ENCODE results near the gene TMEM132E.

The TMEM132E gene

DNA sequence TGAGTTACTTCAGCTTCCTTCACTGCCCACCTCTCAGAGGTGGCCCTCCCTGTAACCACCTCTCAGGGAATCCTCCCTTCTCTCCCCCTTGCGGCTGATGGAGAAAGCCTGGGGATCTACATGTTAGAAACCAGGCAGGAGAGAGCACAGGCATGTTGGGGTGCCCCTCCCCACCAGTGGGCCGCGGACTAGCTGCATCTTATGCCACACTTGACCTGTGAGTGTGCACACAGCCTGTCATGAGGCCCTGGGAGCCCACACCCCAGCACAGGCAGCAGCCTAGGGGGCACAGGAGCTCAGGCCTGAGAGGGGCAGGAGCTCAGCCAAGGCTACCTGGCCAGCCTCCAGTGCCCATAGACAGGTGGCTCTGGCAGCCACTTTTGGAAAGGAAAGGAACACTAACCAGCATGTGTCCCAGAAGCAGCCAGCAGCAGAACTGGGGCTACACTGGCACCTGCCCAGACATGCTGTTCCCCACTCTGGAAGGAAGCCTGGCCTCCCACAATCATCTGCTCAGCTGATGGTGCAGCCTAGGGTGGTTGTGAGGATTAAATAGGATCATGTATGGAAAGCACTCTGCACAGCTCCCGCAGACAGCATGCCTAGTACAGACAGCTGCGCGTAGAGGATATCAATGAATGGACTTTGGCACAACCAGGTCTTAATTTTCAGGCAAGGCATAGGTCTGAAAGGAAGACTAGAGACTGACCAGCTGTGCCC, 60.5 kb downstream of the TMEM132E start:
- H3K4me3 Mint-ChIP-seq, result no peak overlapping the region
- DNase-seq, result no peak
- no peak for ATAC-seq (replicated peaks)
- H3K27me3 Mint-ChIP-seq, result peaks cover 54 to 70% of the 10 kb centered on the region in 2 donors
- H3K4me1 Mint-ChIP-seq, result peaks cover 7 to 17% of the 10 kb centered on the region in 2 donors
- H3K27ac Mint-ChIP-seq, result no peak overlapping the region
- no peaks in the 10 kb centered on the region for H3K9me3 Mint-ChIP-seq
- H3K36me3 Mint-ChIP-seq, result no peaks in the 10 kb centered on the region

GRCh38 chr17:34641368-34641767, 62.0 kb downstream of the TMEM132E start:
- ATAC-seq (replicated peaks) (no peak), DNase-seq (no peak)
- H3K27ac Mint-ChIP-seq, result no peak overlapping the region
- no peaks in the 10 kb centered on the region for H3K9me3 Mint-ChIP-seq
- H3K4me1 Mint-ChIP-seq, result peaks cover 7 to 17% of the 10 kb centered on the region in 2 donors
- no peak overlapping the region for H3K4me3 Mint-ChIP-seq
- no peaks in the 10 kb centered on the region for H3K36me3 Mint-ChIP-seq
- H3K27me3 Mint-ChIP-seq, result peaks cover 56 to 65% of the 10 kb centered on the region in 2 donors

DNA sequence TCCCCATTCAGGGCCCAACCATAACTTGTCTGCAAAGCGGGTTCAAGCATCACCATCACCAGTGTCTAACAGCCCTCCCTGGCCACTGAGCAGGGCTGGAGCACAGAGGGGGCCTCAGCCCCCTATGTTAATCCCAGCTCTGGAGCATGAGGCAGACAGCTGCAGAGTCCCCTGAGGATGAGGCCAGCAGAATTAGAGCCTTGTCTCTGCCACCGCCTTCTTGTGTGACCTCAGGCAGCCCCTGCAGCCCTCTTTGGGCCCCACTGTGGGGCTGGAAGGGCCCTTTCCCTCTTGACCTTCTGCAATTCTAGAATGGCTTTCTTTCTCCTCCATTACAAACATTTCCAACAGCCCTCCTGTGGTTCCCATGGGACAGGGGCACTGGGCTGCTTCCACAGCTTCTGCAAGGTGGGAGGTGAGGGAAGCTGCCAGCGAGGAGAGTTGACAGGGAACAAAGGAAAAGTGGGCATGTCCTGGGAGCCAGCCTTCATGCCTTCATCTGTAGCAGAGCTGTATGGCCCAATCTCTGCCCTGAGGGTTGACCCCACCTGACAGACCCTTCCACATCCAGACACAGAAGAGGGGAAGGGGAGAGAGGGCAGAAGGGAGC, 65.7 kb downstream of the TMEM132E start:
- ATAC-seq (replicated peaks) (no peak), DNase-seq (no peak)
- Mint-ChIP-seq H3K4me3 (no peak overlapping the region), H3K27ac (no peak overlapping the region), H3K27me3 (peaks cover 35 to 36% of the 10 kb centered on the region in 2 donors), H3K36me3 (no peaks in the 10 kb centered on the region), H3K9me3 (no peaks in the 10 kb centered on the region), H3K4me1 (no peaks in the 10 kb centered on the region)

DNA sequence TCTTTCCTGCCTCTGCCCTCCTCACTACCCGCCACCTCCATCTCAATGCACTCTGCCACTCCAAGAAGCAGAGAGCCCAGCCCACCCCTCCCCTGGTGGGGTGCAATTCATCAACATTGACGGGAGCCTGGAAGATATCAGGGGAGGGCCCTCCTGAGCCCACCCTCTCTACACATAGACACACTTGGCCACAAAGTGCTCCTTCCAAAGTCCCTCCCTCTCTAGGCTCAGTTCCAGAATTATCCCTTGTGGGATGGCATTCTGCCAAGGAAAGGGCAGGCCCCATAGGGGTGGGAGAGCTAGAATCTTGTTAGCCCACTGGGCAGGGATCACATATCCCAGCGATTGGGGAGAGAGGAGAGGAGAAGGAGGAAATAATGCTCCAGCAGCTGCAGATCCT, 66.2 kb downstream of the TMEM132E start:
- DNase-seq (no peak), ATAC-seq (replicated peaks) (no peak)
- Mint-ChIP-seq H3K27me3 (peaks cover 30% of the 10 kb centered on the region in 2 donors), H3K4me3 (no peak overlapping the region), H3K9me3 (no peaks in the 10 kb centered on the region), H3K36me3 (no peaks in the 10 kb centered on the region), H3K27ac (no peak overlapping the region), H3K4me1 (no peaks in the 10 kb centered on the region)

DNA sequence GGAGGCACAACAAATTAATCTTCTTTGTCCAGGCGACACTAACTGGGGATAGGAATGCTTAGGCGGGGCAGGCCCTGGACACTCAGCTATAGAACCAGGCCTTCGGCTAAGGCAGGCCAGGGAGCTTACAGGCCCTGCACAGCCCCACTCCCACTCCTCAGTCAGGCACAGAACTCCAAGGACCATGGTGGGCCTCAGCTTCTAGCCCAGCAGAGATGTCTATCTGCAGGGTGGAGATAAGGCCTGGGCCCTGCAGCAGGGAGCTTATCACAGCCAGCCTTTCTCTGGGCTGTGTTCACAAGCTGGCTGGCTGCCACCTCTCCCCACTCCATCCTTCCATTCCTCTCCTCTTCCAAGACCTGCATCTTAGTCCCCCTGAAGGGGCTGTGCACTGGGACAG, 68.1 kb downstream of the TMEM132E start:
- Mint-ChIP-seq H3K4me1 (no peaks in the 10 kb centered on the region), H3K27me3 (peaks cover 29% of the 10 kb centered on the region in 2 donors), H3K9me3 (no peaks in the 10 kb centered on the region), H3K4me3 (no peak overlapping the region), H3K36me3 (no peaks in the 10 kb centered on the region), H3K27ac (no peak overlapping the region)
- DNase-seq (no peak), ATAC-seq (replicated peaks) (no peak)

- H3K9me3 Mint-ChIP-seq, result no peaks in the 10 kb centered on the region
- H3K4me1 Mint-ChIP-seq, result peaks cover 0 to 2% of the 10 kb centered on the region in 2 donors
- H3K27me3 Mint-ChIP-seq, result peaks cover 27 to 34% of the 10 kb centered on the region in 2 donors
- H3K27ac Mint-ChIP-seq, result no peak overlapping the region
- ATAC-seq (replicated peaks), result no peak
- H3K4me3 Mint-ChIP-seq, result no peak overlapping the region
- H3K36me3 Mint-ChIP-seq, result no peaks in the 10 kb centered on the region
- no peak for DNase-seq
Observed at GRCh38 chr17:34650051-34650750, 70.8 kb downstream of the TMEM132E start.

DNA sequence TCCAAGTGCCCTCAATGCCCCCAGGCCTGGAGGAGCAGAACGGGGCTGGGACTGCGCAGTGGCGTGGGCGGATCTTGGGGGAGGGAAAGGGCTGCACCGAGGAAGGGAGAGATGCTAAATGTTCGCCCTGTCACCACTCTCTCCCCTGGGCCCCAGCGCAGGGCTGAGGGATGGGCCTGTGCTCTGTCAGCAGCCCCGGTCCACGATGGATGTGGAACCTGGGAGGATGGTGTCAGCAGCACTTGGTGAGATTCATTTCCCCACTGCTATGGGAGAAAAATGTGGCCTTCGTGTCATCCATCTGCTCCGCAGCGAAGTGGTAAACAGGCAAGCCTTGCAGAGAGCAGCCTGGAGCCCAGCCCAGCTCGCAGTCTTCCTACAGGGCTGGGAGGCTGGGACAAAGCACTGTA, 72.0 kb downstream of the TMEM132E start:
- Mint-ChIP-seq H3K4me3 (no peak overlapping the region), H3K36me3 (no peaks in the 10 kb centered on the region), H3K27ac (no peak overlapping the region), H3K4me1 (peaks cover 0 to 2% of the 10 kb centered on the region in 2 donors), H3K9me3 (no peaks in the 10 kb centered on the region), H3K27me3 (peaks cover 18 to 26% of the 10 kb centered on the region in 2 donors)
- ATAC-seq (replicated peaks) (no peak), DNase-seq (no peak)

GRCh38 chr17:34652021-34652555, 72.7 kb downstream of the TMEM132E start:
- Mint-ChIP-seq H3K4me3 (no peak overlapping the region), H3K4me1 (peaks cover 0 to 2% of the 10 kb centered on the region in 2 donors), H3K27me3 (peaks cover 18 to 31% of the 10 kb centered on the region in 2 donors), H3K27ac (no peak overlapping the region), H3K9me3 (no peaks in the 10 kb centered on the region), H3K36me3 (no peaks in the 10 kb centered on the region)
- DNase-seq (no peak), ATAC-seq (replicated peaks) (no peak)

DNA sequence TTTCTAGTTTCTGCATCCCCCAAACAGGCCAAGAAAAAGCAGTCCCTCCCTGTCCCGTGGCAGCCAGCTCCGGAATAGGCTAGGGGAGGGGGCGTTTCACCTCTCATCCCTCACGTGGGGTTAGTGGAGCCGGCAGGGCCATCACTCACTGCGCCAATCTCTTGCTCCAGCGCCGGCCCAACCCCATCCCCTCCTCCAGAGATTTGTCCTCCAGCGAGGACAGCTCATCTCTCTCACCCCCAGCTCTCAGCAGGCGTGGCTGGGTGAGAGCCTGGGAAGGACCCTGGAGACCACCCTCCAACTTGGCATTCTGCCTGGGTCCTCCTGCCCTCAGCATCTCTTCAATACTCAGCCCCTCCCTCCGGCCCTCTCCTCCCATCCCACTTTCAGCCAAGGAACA, 74.1 kb downstream of the TMEM132E start:
- peaks cover 0 to 2% of the 10 kb centered on the region in 2 donors for H3K4me1 Mint-ChIP-seq
- no peaks in the 10 kb centered on the region for H3K9me3 Mint-ChIP-seq
- ATAC-seq (replicated peaks) (no peak), DNase-seq (no peak)
- no peak overlapping the region for H3K27ac Mint-ChIP-seq
- H3K27me3 Mint-ChIP-seq, result peaks cover 18 to 31% of the 10 kb centered on the region in 2 donors
- H3K36me3 Mint-ChIP-seq, result no peaks in the 10 kb centered on the region
- no peak overlapping the region for H3K4me3 Mint-ChIP-seq

GRCh38 chr17:34654276-34654880, 75.0 kb downstream of the TMEM132E start:
- H3K27ac Mint-ChIP-seq, result no peak overlapping the region

GRCh38 chr17:34654881-34655276, 75.5 kb downstream of the TMEM132E start:
- H3K36me3 Mint-ChIP-seq, result no peaks in the 10 kb centered on the region
- peaks cover 21 to 37% of the 10 kb centered on the region in 2 donors for H3K27me3 Mint-ChIP-seq
- peaks cover 0 to 2% of the 10 kb centered on the region in 2 donors for H3K4me1 Mint-ChIP-seq
- ATAC-seq (replicated peaks) (no peak), DNase-seq (no peak)
- H3K27ac Mint-ChIP-seq, result no peak overlapping the region
- H3K4me3 Mint-ChIP-seq, result no peak overlapping the region
- no peaks in the 10 kb centered on the region for H3K9me3 Mint-ChIP-seq

More at GRCh38 chr17:34654276-34654880, 75.0 kb downstream of the TMEM132E start:
- ATAC-seq (replicated peaks), result no peak
- Mint-ChIP-seq H3K4me1 (peaks cover 0 to 2% of the 10 kb centered on the region in 2 donors), H3K4me3 (no peak overlapping the region), H3K36me3 (no peaks in the 10 kb centered on the region), H3K9me3 (no peaks in the 10 kb centered on the region), H3K27me3 (peaks cover 18 to 32% of the 10 kb centered on the region in 2 donors)
- DNase-seq, result no peak

DNA sequence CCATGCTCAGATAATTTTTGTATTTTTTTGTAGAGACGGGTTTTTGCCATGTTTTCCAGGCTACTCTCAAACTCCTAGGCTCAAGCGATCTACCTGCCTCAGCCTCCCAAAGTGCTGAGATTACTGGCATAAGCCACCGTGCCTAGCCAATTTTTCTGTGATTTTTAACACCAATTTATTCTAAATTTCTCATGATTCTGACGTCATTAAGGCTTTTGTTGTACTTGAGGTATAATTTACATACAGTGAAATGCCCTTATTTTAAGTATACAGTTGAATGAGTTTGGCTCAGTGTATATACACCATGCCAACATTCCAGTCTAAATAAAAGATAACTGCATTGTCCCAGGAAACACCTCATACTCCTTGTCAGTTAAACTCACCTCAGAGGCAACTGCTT, 77.4 kb downstream of the TMEM132E start:
- ATAC-seq (replicated peaks) (no peak), DNase-seq (no peak)
- Mint-ChIP-seq H3K4me1 (peaks cover 0 to 2% of the 10 kb centered on the region in 2 donors), H3K27ac (no peak overlapping the region), H3K36me3 (no peaks in the 10 kb centered on the region), H3K9me3 (no peaks in the 10 kb centered on the region), H3K27me3 (peaks cover 27 to 47% of the 10 kb centered on the region in 2 donors), H3K4me3 (no peak overlapping the region)

DNA sequence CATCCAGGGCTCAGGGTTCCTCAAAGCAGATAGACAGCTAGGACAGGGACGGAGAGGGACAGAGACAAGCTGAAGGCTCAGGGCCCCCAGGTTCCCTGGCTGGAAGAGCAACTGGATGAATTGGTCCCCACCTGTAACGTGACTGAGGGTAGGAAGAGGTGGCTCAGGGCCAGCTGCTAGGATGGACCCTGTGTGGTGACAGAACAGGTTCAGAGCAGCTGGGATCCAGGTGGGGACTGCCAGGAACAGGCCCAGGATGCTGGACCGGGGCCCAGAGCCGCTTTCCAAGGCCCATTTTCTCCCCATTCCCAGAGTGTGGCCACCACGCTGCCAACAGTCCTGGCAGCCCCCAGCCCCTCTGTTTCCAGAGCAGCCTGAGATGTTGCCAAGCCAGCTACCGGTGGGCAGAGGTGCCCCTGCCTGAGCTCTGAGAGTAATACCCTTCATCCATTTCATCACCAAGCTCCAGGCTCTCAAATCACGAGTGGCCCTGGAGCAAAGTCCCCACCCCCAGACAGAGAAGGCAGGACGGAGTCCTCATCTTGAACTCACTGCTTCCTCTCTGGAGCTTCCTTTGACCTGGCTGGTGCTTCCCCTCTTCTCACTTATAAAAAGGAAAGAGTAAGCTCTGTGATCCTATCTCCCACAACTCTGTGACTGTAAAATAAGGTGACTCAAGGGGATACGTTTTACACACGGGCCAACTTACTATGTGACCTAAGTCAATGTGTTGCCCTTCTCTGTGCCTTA, 79.6 kb downstream of the TMEM132E start:
- no peaks in the 10 kb centered on the region for H3K36me3 Mint-ChIP-seq
- H3K4me1 Mint-ChIP-seq, result peaks cover 0 to 2% of the 10 kb centered on the region in 2 donors
- H3K9me3 Mint-ChIP-seq, result no peaks in the 10 kb centered on the region
- DNase-seq (no peak), ATAC-seq (replicated peaks) (no peak)
- H3K27me3 Mint-ChIP-seq, result peaks cover 22 to 38% of the 10 kb centered on the region in 2 donors
- no peak overlapping the region for H3K4me3 Mint-ChIP-seq
- H3K27ac Mint-ChIP-seq, result no peak overlapping the region

DNA sequence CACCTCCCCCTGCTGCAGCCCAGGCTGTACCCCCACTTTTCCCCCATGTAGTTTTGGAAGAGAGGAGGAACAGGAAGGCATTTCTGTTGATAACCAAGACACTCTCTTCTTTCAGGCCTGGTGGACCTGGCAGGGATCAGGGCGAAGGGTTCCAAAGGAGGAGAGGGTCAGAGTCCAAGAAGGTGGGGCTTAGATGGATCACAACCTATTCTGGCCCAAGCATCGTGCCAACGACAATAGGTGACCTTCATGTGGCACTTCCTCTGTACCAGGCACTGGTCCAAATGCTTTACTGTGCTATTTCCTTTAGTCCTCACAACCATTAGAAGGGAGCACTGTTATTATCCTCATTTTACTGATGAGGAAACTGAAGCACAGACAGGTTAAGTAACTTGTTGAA, 84.3 kb downstream of the TMEM132E start:
- H3K27me3 Mint-ChIP-seq, result peaks cover 34 to 53% of the 10 kb centered on the region in 2 donors
- H3K4me1 Mint-ChIP-seq, result peaks cover 5 to 9% of the 10 kb centered on the region in 2 donors
- no peak for DNase-seq
- no peak overlapping the region for H3K27ac Mint-ChIP-seq
- H3K36me3 Mint-ChIP-seq, result no peaks in the 10 kb centered on the region
- H3K4me3 Mint-ChIP-seq, result no peak overlapping the region
- no peak for ATAC-seq (replicated peaks)
- no peaks in the 10 kb centered on the region for H3K9me3 Mint-ChIP-seq

Measured in stimulated activated naive B cell treated with anti-CD40 and anti-IgM and Interleukin-4, amounts not matched to agents 10 μg/mL and 1 μg/mL and 100 μg/mL, for 72 hours (primary cell).